ENCODE measurements around the gene PEX16. TPM values are rescaled to one million over a fixed set of nuclear protein-coding genes. Genes with fewer than 3 reads are reported as not detected.

PEX16 gene
- total and polyA plus RNA-seq, 9 of the 15 experiments (the other 6 are each of a cell fraction or from before 2014, with no cell fraction given) = 1.5 to 43.9 (median 14.6) TPM

DNA sequence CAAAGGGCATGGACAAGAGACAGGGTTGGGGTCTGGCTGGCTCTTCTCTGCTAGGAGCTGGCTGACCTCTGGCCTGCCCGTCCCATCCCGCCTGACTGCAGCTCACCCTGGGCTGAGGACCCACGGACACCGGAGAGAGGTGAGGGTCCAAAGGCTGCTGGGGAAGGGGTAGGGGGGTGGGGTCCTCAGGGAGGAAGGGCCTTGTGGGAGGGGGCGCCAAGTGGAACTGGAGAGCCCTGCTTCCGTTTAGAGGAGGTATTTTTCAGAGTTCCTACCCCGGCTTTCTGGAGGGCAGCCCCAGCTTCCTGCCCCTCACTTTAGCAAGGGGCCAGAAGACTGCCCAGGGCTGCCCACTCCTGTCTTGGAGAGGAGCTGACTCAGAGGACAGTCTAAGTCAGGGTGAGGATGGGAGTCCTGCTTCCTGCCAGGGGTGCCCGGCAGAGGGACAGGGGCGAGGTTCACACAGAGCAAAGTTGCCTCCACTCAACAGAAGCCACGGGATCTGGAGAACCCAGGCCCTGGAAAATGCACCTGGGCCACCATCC is 11.9 kb upstream of the PEX16 start:
- H3K4me3 ChIP-seq = no peak overlapping the region
- no peaks in the 10 kb centered on the region; the same call in none of the 2 replicates for H4K20me1 ChIP-seq (replicated peaks; ENCODE audit: control insufficient read depth, insufficient read depth, low read length)
- H3K4me2 ChIP-seq (ENCODE audit: insufficient read depth, low read length) = no peak overlapping the region
- peaks cover 5 to 47% of the 10 kb centered on the region in 2 experiments; a peak in 3 of 5 replicates for H3K4me1 ChIP-seq (replicated peaks in 1 of 2; ENCODE audit: control insufficient read depth in 2 of 2, insufficient read depth in 2 of 2, low read length in 2 of 2)
- WGBS (ENCODE audit: insufficient coverage, low coverage, missing lambda C conversion rate) = 49% methylated on average over 8 of the region's 10 CpGs
- intact Hi-C loops (cut with micrococcal nuclease) (no loop called here), in situ Hi-C loops (cut with MboI) (no loop called here)
- no TSS peak for BruUV-seq (replicated peaks)
- no peaks in the 10 kb centered on the region for H3K27me3 ChIP-seq (ENCODE audit: control insufficient read depth in 2 of 2, insufficient read depth in 2 of 2, low read length in 2 of 2)
- no peaks in the 10 kb centered on the region for H3K79me2 ChIP-seq (ENCODE audit: control insufficient read depth, insufficient read depth, low read length)
- CTCF ChIA-PET (ENCODE audit: low intra/inter-chr PET ratio) = no interaction called here
- H3K9me3 ChIP-seq (replicated peaks; ENCODE audit: control insufficient read depth, insufficient read depth, low read depth, low read length) = no peaks in the 10 kb centered on the region
- H3K9ac ChIP-seq (ENCODE audit: insufficient read depth in 1 of 2, low read depth in 2 of 2, low read length in 2 of 2) = peak overlapping the region in 1 of 2 experiments; percentile 85; a peak in 2 of 4 replicates
- H3K36me3 ChIP-seq (ENCODE audit: control insufficient read depth, insufficient read depth, low read length) = peaks cover 30% of the 10 kb centered on the region; the same call in 2 of the 3 replicates
- no peak overlapping the region for H3K27ac ChIP-seq (ENCODE audit: extremely low read depth, low read depth, low read length)
- H3K9me1 ChIP-seq (ENCODE audit: control insufficient read depth, insufficient read depth, low read length) = no peaks in the 10 kb centered on the region
- POLR2A ChIA-PET = interaction anchor here (0.6 to 1.3 kb wide), 5 partner anchors 10 to 24 kb away, joined by 3 to 5 read pairs (median 3); no protein-coding TSS in a partner anchor
- TF ChIP-seq TBP (optimal IDR thresholded peaks at IDR 0.05; ENCODE audit: low read depth, low read length) (peak; percentile 35), MEF2A (IDR thresholded peaks at IDR 0.05; ENCODE audit: control insufficient read depth, low read depth, low read length) (no peak)
- DNase-seq (ENCODE audit: extremely low read depth in 1 of 4, low spot score in 3 of 4) (no peak), FAIRE-seq (no peak), ATAC-seq (peak; percentile 16)
- no peak overlapping the region for H2AFZ ChIP-seq (ENCODE audit: low read depth, low read length)

DNA sequence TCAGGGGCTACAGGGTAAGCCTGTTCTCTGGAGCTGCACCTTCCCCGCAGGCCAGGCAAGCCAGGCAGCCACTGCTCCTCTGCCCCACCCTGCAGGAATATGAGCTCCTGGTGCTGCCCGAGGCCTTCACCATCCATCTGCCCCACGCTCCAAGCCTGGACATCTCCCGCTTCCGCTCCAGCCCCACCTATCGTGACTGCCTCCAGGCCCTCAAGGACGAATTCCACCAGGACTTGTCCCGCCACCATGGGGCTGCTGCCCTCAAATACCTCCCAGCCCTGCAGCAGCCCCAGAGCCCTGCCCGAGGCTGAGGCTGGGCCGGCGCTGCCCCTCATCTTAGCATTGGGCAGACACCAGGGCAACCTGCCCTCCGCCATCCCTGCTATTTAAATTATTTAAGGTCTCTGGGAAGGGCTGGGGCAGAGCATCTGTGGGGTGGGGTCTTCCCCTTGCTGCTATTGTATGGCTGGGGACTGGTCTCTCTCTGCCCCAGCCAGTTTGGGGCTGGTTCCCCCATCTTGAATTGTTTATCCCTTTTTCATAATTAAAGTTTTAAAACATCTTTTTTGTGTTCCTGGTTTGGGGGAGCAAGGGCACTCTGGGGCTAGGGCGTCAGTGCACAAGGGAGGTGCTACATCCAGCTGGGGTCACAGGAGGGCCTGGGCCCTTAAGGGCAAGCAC is 11.0 kb upstream of the PEX16 start:
- Histone ChIP-seq H3K4me3 (no peak overlapping the region), H3K9me3 (replicated peaks; ENCODE audit: control insufficient read depth, insufficient read depth, low read depth, low read length) (no peaks in the 10 kb centered on the region), H3K79me2 (ENCODE audit: control insufficient read depth, insufficient read depth, low read length) (no peaks in the 10 kb centered on the region), H3K9me1 (ENCODE audit: control insufficient read depth, insufficient read depth, low read length) (no peaks in the 10 kb centered on the region), H3K27me3 (ENCODE audit: control insufficient read depth in 2 of 2, insufficient read depth in 2 of 2, low read length in 2 of 2) (no peaks in the 10 kb centered on the region), H3K36me3 (ENCODE audit: control insufficient read depth, insufficient read depth, low read length) (peaks cover 21% of the 10 kb centered on the region; the same call in 1 of the 3 replicates), H3K4me1 (replicated peaks in 1 of 2; ENCODE audit: control insufficient read depth in 2 of 2, insufficient read depth in 2 of 2, low read length in 2 of 2) (peaks cover 5 to 49% of the 10 kb centered on the region in 2 experiments; a peak in 3 of 5 replicates), H3K27ac (ENCODE audit: extremely low read depth, low read depth, low read length) (no peak overlapping the region), H2AFZ (ENCODE audit: low read depth, low read length) (no peak overlapping the region), H4K20me1 (replicated peaks; ENCODE audit: control insufficient read depth, insufficient read depth, low read length) (no peaks in the 10 kb centered on the region; the same call in none of the 2 replicates), H3K9ac (ENCODE audit: insufficient read depth in 1 of 2, low read depth in 2 of 2, low read length in 2 of 2) (peak overlapping the region in 1 of 2 experiments; percentile 28; a peak in 1 of 4 replicates), H3K4me2 (ENCODE audit: insufficient read depth, low read length) (no peak overlapping the region)
- 90% methylated on average over 9 of the region's 13 CpGs for WGBS (ENCODE audit: insufficient coverage, low coverage, missing lambda C conversion rate)
- ATAC-seq (no peak), FAIRE-seq (no peak), DNase-seq (ENCODE audit: extremely low read depth in 1 of 4, low spot score in 3 of 4) (no peak)
- TF ChIP-seq, protein P1, sequence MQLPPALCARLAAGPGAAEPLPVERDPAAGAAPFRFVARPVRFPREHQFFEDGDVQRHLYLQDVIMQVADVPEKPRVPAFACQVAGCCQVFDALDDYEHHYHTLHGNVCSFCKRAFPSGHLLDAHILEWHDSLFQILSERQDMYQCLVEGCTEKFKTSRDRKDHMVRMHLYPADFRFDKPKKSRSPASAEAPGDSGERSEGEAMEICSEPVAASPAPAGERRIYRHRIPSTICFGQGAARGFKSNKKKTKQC (CRISPR knock-in tag; IDR thresholded peaks at IDR 0.05) = no peak
- no peak for TF ChIP-seq TCF3 (CRISPR knock-in tag; IDR thresholded peaks at IDR 0.05)
- peak; percentile 38 for TF ChIP-seq POLR2G (IDR thresholded peaks at IDR 0.05; ENCODE audit: low read depth, low read length)
- no peak for TF ChIP-seq ZNF584 (CRISPR knock-in tag; IDR thresholded peaks at IDR 0.05; ENCODE audit: low read depth)
- TF ChIP-seq SLC30A9 (CRISPR knock-in tag; IDR thresholded peaks at IDR 0.05) = no peak
- TF ChIP-seq, protein P2, sequence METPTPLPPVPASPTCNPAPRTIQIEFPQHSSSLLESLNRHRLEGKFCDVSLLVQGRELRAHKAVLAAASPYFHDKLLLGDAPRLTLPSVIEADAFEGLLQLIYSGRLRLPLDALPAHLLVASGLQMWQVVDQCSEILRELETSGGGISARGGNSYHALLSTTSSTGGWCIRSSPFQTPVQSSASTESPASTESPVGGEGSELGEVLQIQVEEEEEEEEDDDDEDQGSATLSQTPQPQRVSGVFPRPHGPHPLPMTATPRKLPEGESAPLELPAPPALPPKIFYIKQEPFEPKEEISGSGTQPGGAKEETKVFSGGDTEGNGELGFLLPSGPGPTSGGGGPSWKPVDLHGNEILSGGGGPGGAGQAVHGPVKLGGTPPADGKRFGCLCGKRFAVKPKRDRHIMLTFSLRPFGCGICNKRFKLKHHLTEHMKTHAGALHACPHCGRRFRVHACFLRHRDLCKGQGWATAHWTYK (CRISPR knock-in tag; IDR thresholded peaks at IDR 0.05) = no peak
- TF ChIP-seq ZNF3 (CRISPR knock-in tag; IDR thresholded peaks at IDR 0.05) = no peak
- no peak for TF ChIP-seq SP1 (CRISPR knock-in tag; IDR thresholded peaks at IDR 0.05)
- no TSS peak for BruUV-seq (replicated peaks)
- POLR2A ChIA-PET = interaction anchor here (0.7 to 1.3 kb wide), 2 partner anchors 11 to 67 kb away, joined by 3 to 4 read pairs; no protein-coding TSS in a partner anchor
- in situ Hi-C loops (cut with MboI) (no loop called here), intact Hi-C loops (cut with micrococcal nuclease) (no loop called here)
- CTCF ChIA-PET (ENCODE audit: low intra/inter-chr PET ratio) = no interaction called here

All from K562 (cell line).